HCT116 (cell line): Measurements from ENCODE around the gene RND1.

ENCODE experiments used
- CTCF ChIP-seq, 3 experiments: fragments of 200-600 bp in 1 of 3; sonication (generic) in 1 of 3; IDR thresholded peaks in 2 of 3; conservative IDR thresholded peaks in 1 of 3; 2 replicates each; pipeline ENCODE4 v1.5.1; 2012 to 2017; ENCODE audit warnings: low read depth in 2 of 3, low read length in 2 of 3, antibody characterized with exemption in 1 of 3, borderline replicate concordance in 1 of 3, control low read depth in 1 of 3, mild to moderate bottlenecking in 1 of 3, mixed read lengths in 1 of 3, mixed run types in 1 of 3, moderate library complexity in 1 of 3; ENCODE audit not compliant: insufficient read depth in 1 of 3
- EZH2 ChIP-seq: fragments of 200-600 bp; sonication (generic); IDR thresholded peaks from 2 replicates; pipeline ENCODE4 v1.6.1; 2017; ENCODE audit warnings: antibody characterized with exemption, mixed run types
- POLR2A ChIP-seq: IDR thresholded peaks from 2 replicates; pipeline ENCODE4 v1.7.0; 2011; ENCODE audit warnings: borderline replicate concordance; ENCODE audit not compliant: insufficient read depth, insufficient read length; ENCODE audit errors: extremely low read depth
- POLR2AphosphoS5 ChIP-seq: IDR thresholded peaks from 2 replicates; pipeline ENCODE4 v1.6.1; 2011; ENCODE audit warnings: mild to moderate bottlenecking, low read depth, low read length, moderate library complexity
- RAD21 ChIP-seq: IDR thresholded peaks from 2 replicates; pipeline ENCODE4 v1.6.1; 2012; ENCODE audit warnings: low read depth, mild to moderate bottlenecking
- SIN3A ChIP-seq: IDR thresholded peaks from 2 replicates; pipeline ENCODE4 v1.6.1; 2012; ENCODE audit warnings: low read depth
- SP1 ChIP-seq: IDR thresholded peaks from 2 replicates; pipeline ENCODE4 v1.6.1; 2012; ENCODE audit warnings: low read depth
- TCF7L2 ChIP-seq: IDR thresholded peaks from 2 replicates; pipeline ENCODE4 v1.7.0; 2011; ENCODE audit warnings: borderline replicate concordance, inconsistent platforms; ENCODE audit not compliant: insufficient read depth, insufficient read length; ENCODE audit errors: extremely low read depth
- ZNF274 ChIP-seq: fragments of 200-500 bp; sonication (Bioruptor generic); IDR thresholded peaks from 2 replicates; pipeline ENCODE4 v1.6.1; 2014; ENCODE audit warnings: mild to moderate bottlenecking, low read depth, low read length, inconsistent platforms
- TF ChIP-seq, protein P1 (sequence below): IDR thresholded peaks from 2 replicates; pipeline ENCODE4 v1.6.1; 2012

GRCh38 chr12:48861111-48861510, 4.6 kb downstream of the RND1 start:
- TF ChIP-seq CTCF (IDR thresholded peaks at IDR 0.05 in 2 of 3, conservative IDR thresholded peaks at IDR 0.05 in 1 of 3; ENCODE audit: borderline replicate concordance in 1 of 3, insufficient read depth in 1 of 3, low read depth in 2 of 3, low read length in 2 of 3) (no peak), RAD21 (no peak), POLR2AphosphoS5 (no peak), SIN3A (no peak), TCF7L2 (no peak), EZH2 (no peak), ZNF274 (no peak), POLR2A (no peak), SP1 (no peak)
- TF ChIP-seq, protein P1, sequence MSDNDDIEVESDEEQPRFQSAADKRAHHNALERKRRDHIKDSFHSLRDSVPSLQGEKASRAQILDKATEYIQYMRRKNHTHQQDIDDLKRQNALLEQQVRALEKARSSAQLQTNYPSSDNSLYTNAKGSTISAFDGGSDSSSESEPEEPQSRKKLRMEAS: no peak
